GM19463 (cell line): Measurements from ENCODE around the gene MED4.
"Not testable (repeated sequence)": the region's sequence is repeated elsewhere in the genome, so short reads cannot be mapped to it uniquely, and the experiment has no call there.

ENCODE experiments used
- ATAC-seq: cut with Tn5 transposase; IDR thresholded peaks from one replicate; pipeline ENCODE4 v1.9.1; 2021; ENCODE audit warnings: mild to moderate bottlenecking, moderate library complexity; ENCODE audit not compliant: unreplicated experiment

The MED4 gene

GRCh38 chr13:48096670-48097069 is 1.8 kb upstream of the MED4 start:
- no peak for ATAC-seq

- no peak for ATAC-seq
Observed at GRCh38 chr13:48094404-48094780, 512 bp downstream of the MED4 start.

DNA sequence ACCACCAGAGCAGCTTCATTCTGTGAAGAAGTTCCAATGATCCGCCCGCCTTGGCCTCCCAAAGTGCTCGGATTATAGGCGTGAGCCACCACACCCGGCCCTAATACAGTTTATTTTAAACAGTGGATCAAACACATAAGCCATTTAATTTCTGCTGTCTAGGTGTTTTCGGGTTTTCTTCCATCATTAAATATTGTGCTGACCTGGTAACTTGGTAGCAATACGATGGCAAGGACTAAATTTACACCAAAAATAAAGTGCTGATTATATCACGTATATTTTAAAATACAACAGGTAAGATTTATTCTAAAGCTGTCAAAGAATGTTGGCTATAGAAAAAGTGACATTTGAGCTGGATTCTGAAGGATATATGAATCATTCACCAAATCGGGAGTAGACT is 1.3 kb downstream of the MED4 start:
- no peak for ATAC-seq

DNA sequence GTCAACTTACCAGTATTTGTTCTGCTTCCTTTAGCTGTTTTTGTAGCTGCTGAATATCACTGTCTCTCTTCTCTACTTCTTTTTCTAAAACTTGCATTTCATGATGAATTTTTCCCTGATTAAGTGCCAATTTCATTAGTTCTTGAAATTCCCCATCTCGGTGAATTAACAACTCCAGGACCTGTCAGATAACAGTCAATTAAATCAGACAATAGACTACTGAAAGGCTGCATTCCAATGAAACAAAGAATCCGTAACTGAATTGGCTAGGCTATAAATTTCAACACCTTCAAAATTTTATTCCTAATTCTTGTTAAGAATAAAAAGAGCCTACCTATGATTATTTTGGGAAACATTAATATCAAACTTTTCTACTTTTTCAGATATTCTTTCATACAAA is 8.6 kb downstream of the MED4 start:
- ATAC-seq, result no peak

- no peak for ATAC-seq
Observed at GRCh38 chr13:48081739-48082138, 13.2 kb downstream of the MED4 start.

- peak; percentile 100 for ATAC-seq
Observed at GRCh38 chr13:48078251-48078656, 16.6 kb downstream of the MED4 start.

DNA sequence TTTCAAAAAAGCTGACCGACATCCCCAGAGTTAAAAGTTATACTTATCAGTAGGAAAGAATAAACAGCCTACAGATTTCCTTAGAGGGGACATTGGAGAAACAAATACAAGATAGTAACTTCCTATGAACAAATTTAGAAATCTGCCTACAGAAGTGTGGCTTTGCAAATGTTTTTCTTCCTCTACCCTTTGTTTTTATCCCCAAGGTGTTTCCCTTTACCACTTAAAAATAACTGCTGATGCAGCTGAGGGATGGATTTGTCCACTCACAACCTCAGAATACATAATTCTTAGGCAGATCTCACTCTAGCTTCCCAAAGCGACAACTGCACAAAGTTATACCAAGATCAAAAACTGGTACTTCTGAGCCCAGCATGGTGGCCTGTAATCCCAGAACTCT is 20.9 kb downstream of the MED4 start:
- ATAC-seq, result no peak

GRCh38 chr13:48072787-48073186 is 22.1 kb downstream of the MED4 start:
- ATAC-seq, result no peak

GRCh38 chr13:48072304-48072703 is 22.6 kb downstream of the MED4 start:
- no peak for ATAC-seq

GRCh38 chr13:48070942-48071341 is 24.0 kb downstream of the MED4 start:
- no peak for ATAC-seq

DNA sequence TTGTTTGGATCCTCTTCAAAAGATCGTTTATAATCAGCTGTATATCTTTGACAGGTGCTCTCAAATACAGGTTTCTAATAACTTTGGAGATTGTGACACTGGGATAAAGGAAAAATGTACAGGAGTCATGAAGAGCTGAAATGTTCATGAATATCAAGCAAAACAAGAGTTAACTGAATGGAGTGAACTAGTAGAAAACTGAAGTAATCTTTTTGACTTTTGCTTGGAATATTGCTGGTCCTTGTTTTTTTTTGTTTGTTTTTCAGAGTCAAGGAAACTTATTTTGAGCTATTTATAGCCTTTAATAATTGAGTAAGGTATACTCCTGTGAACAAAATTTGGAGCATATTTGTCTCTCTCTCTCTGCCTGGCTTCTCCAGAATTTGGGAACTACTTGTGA is 25.3 kb downstream of the MED4 start:
- no peak for ATAC-seq

- no peak for ATAC-seq
Observed at GRCh38 chr13:48068952-48069351, 26.0 kb downstream of the MED4 start.

GRCh38 chr13:48068036-48068435 is 26.9 kb downstream of the MED4 start:
- no peak for ATAC-seq

GRCh38 chr13:48066310-48066989 is 28.5 kb downstream of the MED4 start:
- peak; percentile 78 for ATAC-seq

- not testable (repeated sequence) for ATAC-seq
Observed at GRCh38 chr13:48059951-48060350, 35.0 kb downstream of the MED4 start.

DNA sequence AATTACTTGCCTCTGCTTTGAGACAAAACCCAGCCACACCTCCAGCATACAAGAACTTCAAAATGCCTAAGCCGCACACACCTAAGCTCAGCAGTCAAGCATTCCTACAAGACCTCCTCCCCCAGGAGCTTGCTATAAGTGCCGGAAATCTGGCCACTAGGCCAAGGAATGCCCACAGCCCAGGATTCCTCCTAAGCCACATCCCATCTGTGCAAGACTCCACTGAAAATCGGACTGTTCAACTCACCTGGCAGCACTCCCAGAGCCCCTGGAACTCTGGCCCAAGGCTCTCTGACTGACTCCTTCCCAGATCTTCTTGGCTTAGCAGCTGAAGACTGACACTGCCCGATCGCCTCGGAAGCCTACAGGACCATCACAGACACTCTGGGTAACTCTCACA is 36.4 kb downstream of the MED4 start:
- ATAC-seq, result not testable (repeated sequence)

- ATAC-seq, result no peak
Observed at GRCh38 chr13:48055712-48056111, 39.2 kb downstream of the MED4 start.

GRCh38 chr13:48054601-48055000 is 40.3 kb downstream of the MED4 start:
- no peak for ATAC-seq

DNA sequence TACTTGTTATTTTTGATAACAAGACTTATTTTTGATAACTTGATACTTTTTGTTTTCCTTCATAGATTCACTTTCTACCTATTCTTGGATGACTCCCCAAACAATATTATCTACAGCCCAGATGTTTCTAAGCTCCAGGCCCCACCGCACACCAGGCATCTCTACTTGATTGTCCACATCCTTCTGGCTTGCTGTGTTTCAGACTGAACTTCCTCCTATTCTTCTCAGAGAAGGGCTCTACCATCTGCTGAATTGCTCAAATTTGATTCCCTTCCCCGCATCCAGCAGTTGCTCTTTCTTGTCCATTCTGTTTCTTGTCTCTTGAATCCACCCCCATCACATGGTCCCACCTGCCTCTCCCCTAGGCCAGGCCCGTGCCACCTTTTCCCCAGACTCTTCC is 44.4 kb downstream of the MED4 start:
- no peak for ATAC-seq

DNA sequence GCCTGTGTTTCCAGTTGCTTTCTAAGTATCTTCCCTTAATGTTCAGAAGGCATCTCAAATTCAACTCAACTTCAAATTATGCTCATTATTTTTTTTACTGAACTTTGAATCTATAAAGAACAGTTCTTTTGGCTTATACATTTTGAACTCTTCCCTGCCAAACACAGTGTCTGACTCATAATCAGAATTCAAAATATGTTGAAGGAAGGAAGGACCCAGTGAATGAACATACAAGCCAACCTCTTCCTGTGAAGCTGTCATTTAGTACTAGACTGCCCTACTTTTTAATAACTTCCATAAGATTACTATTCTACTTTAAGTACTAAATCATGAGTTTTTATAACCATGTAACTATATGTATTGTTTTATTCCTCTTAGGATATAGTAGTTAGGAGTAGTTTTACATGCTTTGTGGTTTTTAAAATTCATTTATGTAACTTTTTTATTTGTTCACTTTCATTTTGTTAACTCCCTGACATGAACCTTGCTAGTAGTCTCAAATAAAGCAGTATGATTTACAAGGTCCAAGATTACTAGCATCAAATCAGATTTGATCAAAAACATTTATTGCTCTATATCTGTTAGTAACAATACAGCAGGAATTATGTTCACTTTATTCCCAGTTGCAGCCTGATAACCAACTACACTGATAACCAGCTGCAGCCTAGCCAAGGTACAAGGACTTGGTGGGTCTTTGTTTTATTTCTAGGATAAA is 51.0 kb downstream of the MED4 start:
- ATAC-seq, result peak; percentile 45

DNA sequence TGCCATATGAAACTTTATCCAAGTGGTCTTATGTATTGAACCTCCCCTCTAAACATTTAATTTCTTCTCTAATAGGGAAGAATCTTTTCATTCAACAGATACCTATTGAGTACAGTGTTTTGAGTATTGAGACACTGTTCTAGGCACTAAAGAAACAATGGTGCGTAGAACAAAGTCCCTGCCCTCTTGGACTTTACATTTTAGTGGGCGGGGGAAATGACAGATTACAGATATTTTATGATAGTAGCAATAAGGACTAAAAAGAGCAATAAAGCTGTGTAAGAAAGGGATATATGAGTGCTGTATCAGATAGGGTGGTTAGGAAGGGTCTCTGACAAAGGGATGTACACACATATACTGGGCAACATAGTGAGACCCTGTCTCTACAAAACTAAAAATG is 52.0 kb downstream of the MED4 start:
- no peak for ATAC-seq

DNA sequence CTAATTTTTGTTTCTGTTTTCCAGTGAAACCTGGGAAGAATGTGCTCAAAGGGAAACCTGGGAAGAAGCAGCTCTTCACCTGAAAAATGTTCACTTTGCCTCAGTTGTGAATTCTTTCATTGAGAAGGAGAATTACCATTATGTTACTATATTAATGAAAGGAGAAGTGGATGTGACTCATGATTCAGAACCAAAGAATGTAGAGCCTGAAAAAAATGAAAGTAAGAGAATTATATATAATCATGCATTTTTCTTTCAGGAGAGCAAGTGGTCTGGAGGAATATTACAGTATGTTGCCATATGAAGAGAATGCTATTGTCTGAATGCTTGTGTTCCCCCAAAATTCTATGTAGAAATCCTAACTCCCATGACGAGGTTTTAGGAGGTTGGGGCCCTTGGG is 54.0 kb downstream of the MED4 start:
- ATAC-seq, result no peak

- ATAC-seq, result no peak
Observed at GRCh38 chr13:48040049-48040448, 54.9 kb downstream of the MED4 start.
